HepG2 (cell line): Measurements from ENCODE around the gene OSER1.

ENCODE experiments used
- ARHGAP35 ChIP-seq: sonication (generic); formaldehyde crosslinking; IDR thresholded peaks from 2 replicates; pipeline ENCODE4 v1.9.0; 2022; ENCODE audit warnings: mild to moderate bottlenecking, inconsistent platforms, moderate library complexity, missing genetic modification reagents, borderline replicate concordance
- ATF2 ChIP-seq: sonication (generic); formaldehyde crosslinking; IDR thresholded peaks from 2 replicates; pipeline ENCODE4 v1.4.0; 2020; ENCODE audit warnings: missing genetic modification reagents
- CTCF ChIP-seq: sonication (generic); formaldehyde crosslinking; IDR thresholded peaks from 2 replicates; pipeline ENCODE4 v1.5.0; 2020; ENCODE audit warnings: mild to moderate bottlenecking, missing genetic modification reagents, moderate library complexity
- E2F1 ChIP-seq: sonication (generic); formaldehyde crosslinking; IDR thresholded peaks from 2 replicates; pipeline ENCODE4 v1.5.0; 2020; ENCODE audit warnings: missing genetic modification reagents
- E2F5 ChIP-seq: sonication (generic); formaldehyde crosslinking; conservative IDR thresholded peaks from 2 replicates; pipeline ENCODE4 v1.4.0; 2020; ENCODE audit warnings: missing genetic modification reagents
- SUZ12 ChIP-seq: fragments of 150-350 bp; IDR thresholded peaks from 2 replicates; pipeline ENCODE4 v1.6.1; 2014; ENCODE audit warnings: low read depth, low read length
- TBP ChIP-seq: sonication (generic); formaldehyde crosslinking; IDR thresholded peaks from 2 replicates; pipeline ENCODE4 v1.5.0; 2020; ENCODE audit warnings: missing genetic modification reagents
- TFAP4 ChIP-seq: sonication (generic); IDR thresholded peaks from 2 replicates; pipeline ENCODE4 v1.6.1; 2016; ENCODE audit warnings: low read depth, borderline replicate concordance
- ZBTB33 ChIP-seq: sonication (generic); formaldehyde crosslinking; IDR thresholded peaks from 2 replicates; pipeline ENCODE4 v1.4.0; 2020; ENCODE audit warnings: missing genetic modification reagents
- ZNF549 ChIP-seq: sonication (generic); formaldehyde crosslinking; IDR thresholded peaks from 2 replicates; pipeline ENCODE4 v1.5.0; 2020; ENCODE audit warnings: missing genetic modification reagents
- ZNF776 ChIP-seq: sonication (generic); formaldehyde crosslinking; IDR thresholded peaks from 2 replicates; pipeline ENCODE4 v1.4.0; 2020; ENCODE audit warnings: mild to moderate bottlenecking, missing genetic modification reagents

- no peak for TF ChIP-seq ZBTB33
- no peak for TF ChIP-seq E2F1 (CRISPR knock-in tag)
- no peak for TF ChIP-seq ZNF776 (CRISPR knock-in tag)
- no peak for TF ChIP-seq CTCF (CRISPR knock-in tag)
- no peak for TF ChIP-seq E2F5
- no peak for TF ChIP-seq TBP (CRISPR knock-in tag)
- no peak for TF ChIP-seq ARHGAP35 (CRISPR knock-in tag)
- no peak for TF ChIP-seq TFAP4
- TF ChIP-seq SUZ12: no peak
- no peak for TF ChIP-seq ZNF549
- TF ChIP-seq ATF2 (CRISPR knock-in tag): no peak
These were observed 16.8 kb downstream of the OSER1 start for GRCh38 chr20:44193801-44194200.
